Fibroblast of mammary gland (primary cell): ENCODE results near the gene IGSF6.

ENCODE experiments used
- DNase-seq: peaks from one replicate; pipeline ENCODE4 v3.0.0-alpha.2; 2010; ENCODE audit warnings: low read depth
- H3K4me3 ChIP-seq: 2 replicates; pipeline ENCODE4 v1.5.1; 2011; ENCODE audit warnings: low read depth, mild to moderate bottlenecking, low read length, moderate library complexity; ENCODE audit not compliant: control insufficient read depth
- TF ChIP-seq, protein P1 (sequence below): conservative IDR thresholded peaks from 2 replicates; pipeline ENCODE4 v1.5.1; 2011; ENCODE audit warnings: low read depth, low read length, inconsistent platforms; ENCODE audit not compliant: control insufficient read depth, insufficient read depth

IGSF6 gene

DNA sequence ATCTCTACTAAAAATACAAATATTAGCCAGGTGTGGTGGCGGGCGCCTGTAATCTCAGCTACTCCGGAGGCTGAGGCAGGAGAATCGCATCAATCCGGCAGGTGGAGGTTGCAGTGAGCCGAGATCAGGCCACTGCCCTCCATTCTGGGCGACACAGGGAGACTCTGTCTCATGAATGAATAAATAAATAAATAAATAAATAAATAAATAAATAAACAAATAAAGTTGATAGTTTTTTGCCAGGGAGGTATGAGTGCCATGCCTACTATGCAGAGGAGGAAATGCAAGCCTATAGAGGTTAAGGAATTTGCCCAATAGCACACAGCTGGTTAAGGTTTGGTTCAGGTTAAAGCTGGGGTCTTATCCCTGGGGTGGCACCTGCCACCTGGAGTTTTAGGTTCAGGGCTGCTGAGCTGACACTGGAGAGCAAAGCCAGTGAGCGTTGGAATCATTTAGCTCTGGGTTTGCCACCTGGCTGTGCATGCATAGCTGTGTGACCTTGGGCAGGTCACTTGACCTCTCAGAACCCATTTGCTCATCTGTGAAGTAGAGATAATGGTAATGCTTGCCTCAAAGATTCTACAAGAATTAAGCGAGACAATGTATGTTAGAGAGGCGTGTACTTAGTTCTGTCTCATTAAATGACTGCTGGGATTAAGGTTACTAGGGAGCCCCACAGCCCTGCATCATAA, 12.5 kb upstream of the IGSF6 start:
- TF ChIP-seq, protein P1, sequence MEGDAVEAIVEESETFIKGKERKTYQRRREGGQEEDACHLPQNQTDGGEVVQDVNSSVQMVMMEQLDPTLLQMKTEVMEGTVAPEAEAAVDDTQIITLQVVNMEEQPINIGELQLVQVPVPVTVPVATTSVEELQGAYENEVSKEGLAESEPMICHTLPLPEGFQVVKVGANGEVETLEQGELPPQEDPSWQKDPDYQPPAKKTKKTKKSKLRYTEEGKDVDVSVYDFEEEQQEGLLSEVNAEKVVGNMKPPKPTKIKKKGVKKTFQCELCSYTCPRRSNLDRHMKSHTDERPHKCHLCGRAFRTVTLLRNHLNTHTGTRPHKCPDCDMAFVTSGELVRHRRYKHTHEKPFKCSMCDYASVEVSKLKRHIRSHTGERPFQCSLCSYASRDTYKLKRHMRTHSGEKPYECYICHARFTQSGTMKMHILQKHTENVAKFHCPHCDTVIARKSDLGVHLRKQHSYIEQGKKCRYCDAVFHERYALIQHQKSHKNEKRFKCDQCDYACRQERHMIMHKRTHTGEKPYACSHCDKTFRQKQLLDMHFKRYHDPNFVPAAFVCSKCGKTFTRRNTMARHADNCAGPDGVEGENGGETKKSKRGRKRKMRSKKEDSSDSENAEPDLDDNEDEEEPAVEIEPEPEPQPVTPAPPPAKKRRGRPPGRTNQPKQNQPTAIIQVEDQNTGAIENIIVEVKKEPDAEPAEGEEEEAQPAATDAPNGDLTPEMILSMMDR: no peak

DNA sequence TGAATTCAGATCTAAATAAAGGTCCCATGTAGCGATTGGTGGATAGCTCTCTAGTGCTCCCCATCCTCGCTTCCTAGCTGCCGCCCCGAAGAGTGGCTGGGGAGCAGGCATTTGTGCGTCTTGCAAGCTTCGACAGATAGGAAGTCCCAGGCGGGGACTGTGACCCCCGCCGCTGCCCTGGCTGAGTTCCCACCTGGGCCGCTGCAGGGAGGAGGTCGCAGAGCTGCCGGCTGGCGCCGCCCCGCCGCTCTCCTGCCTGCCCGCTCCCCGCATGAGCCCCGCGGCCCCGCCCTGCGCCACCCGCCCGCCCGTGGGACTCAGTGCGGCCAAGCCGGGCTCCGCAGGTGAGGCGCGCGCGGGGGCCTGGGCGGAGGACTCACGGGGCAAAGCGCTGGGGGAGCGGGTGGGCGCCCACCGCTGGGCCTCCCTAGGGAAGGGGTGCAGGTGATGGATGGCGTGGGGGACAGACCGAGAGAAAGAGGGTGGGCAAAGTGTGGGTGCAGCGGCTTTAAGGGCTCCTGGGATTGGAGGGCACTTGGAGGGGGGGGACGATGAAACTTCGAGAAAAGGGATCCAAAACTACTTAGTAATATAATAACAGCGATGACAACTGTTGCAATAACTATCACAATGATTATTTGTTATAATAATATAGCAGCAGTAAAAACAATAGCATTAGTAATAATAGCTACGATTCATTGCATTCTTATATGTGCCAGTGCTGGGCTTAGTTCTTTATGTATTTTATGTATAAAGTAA, 11.7 kb upstream of the IGSF6 start, which contains the start of gene OTOA:
Gene OTOA, plus strand, starts transcription at position 80 of the 759 bp plus-strand sequence. CDS start 14,547 bp downstream, outside the sequence.
- TF ChIP-seq, protein P1: no peak
- DNase-seq: no peak
- H3K4me3 ChIP-seq: no peak within 1 kb of the TSS

More for the DNA sequence above, 12.5 kb upstream of the IGSF6 start:
- H3K4me3 ChIP-seq: no peak overlapping the region
- DNase-seq: no peak

DNA sequence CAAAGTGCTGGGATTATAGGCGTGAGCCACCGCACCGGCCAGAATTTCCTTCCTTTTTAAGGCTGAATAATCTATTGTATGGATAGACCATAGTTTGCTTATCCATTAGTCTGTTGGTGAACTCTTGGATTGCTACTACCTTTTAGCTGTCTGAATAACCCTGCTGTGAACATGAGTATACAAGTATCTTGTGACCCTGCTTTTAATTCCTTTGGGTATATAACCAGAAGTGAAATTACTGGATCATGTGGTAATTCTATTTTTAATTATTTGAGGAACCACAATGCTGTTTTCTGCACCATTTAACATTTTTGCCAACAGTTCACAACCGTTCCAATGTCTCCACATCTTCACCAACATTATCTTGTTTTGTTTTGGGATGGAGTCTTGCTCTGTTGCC, 6.7 kb upstream of the IGSF6 start:
- no peak for DNase-seq
- H3K4me3 ChIP-seq: no peak overlapping the region
- TF ChIP-seq, protein P1: no peak

DNA sequence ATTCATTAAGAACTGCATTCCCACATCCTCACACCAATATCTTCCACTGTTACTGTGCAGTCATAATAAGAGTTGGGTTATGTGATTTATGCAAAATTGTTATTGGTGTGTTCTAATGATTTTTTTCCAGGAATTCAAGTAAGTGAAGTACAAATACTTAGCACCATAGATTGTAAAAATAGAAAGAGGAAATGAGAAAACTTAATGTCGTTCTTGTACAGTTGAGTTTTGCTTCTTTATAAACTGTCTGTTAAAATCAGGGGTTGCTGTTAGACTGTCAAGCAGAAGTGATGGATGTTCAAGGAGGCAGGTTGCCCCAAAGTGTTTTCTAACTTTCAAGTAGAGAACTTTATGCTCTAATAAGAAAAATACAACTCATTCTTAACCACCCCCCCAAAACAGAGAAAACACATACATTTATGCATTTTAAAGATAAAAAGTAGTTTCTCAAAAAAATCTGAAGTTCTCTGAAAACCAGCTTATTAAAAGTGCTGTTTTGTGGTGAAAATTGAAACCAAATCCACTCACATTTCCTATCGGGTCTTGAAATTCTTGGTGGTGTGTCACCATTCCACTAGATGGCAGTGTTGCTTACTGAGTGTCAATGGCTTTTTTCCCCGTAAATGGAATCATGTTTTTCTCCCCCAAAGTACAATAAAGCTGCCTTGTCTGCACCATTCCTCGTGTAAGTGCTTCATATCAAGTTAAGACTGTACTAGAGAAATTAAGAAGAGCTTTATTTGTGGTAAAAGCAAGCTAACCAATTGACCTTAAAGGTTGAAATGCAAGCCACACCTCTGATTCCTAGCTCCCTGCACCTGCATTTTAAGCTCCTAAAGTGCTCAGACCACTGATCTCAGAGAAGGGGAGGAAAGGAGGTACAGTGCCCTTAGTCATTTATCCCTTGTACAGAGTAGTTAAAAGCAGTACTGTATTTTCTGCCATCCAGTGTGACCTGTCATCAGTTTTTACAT, 4.7 kb upstream of the IGSF6 start:
- DNase-seq: peak; percentile 69
- no peak overlapping the region for H3K4me3 ChIP-seq
- TF ChIP-seq, protein P1: peak; percentile 90

DNA sequence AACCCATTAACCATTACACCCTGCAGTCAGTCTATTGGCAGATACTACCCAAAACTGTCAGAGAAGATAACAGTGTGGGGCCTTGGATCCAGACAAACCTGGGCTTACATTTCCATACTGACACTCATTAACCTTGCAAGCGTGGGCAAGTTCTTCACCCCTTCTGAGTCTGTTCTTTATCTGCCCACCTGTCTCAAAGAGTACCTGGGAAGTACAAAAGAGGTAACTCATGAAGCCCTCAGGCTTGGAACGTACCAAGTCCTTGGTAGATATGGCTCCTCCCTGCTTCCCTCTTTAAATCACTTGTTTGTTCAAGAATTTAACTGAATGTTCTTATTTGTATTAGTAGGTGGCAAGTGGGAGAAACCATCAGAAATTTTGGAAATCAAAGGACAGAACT, 2.5 kb upstream of the IGSF6 start:
- TF ChIP-seq, protein P1: no peak
- no peak for DNase-seq
- no peak overlapping the region for H3K4me3 ChIP-seq

DNA sequence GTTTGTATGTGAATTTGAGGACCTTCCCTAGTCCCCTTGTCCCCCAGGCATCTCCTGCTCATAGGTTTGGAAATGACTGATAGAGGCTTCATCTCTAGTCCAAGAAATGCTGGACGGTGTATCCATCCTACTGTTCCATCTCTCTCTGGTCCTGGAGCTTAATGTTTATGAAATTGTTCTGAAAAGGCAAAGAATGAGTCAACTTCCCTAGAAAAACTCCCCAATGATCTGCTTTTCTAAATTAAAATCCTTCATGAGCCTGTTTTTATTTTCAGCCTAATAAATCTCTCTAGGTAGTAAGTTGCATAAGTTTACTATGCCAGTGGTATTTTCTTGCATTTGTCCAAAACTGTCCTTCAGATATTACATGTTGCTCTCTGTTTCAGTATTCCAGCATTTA, 2.1 kb upstream of the IGSF6 start:
- no peak overlapping the region for H3K4me3 ChIP-seq

More for the DNA sequence above, 2.1 kb upstream of the IGSF6 start:
- DNase-seq: no peak
- TF ChIP-seq, protein P1: no peak
